Stimulated activated CD4-positive, alpha-beta T cell treated with anti-CD3 and anti-CD28 coated beads, TNF-alpha, amount 100 ng/mL, for 48 hours (primary cell): ENCODE measurements around the gene PAM.
"Not testable (repeated sequence)": the region's sequence is repeated elsewhere in the genome, so short reads cannot be mapped to it uniquely, and the experiment has no call there.

Experiments
- DNase-seq, 3 donors: peaks; one replicate each; pipeline ENCODE4 v3.0.0-alpha.2; 2020; ENCODE audit warnings: low read depth in 3 of 3

PAM gene

DNA sequence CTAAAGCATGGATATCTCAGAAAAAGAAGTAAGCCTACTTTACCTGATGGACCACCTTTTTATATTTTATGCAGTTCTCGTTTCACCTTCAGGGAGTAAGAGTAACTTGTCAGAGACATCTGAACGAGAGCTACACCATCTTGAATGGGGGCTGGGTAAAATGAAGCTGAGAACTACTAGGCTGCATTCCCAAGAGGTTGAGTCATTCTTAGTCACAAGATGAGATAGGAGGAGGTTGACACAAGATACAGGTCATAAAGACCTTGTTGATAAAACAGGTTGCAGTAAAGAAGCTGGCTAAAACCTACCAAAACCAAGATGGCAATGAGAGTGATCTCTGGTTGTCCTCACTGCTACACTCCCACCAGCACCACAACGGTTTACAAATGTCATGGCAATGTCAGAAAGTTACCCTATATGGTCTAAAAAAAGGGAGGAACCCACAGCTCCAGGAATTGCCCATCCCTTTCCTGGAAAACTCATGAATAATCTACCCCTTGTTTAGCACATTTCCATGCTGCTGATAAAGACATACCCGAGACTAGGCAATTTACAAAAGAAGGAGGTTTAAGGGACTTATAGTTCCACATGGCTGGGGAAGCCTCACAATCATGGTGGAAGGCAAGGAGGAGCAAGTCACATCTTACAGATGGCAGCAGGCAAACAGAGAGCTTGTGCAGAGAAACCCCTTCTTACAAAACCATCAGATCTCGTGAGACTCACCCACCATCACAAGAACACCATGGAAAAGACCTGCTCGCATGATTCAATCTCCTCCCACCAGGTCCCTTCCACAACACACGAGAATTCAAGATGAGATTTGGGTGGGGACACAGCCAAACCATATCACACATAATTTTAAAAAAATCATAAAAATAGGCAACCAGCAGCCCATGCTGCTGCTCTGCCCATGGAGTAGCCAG is 302.4 kb downstream of the PAM start:
- DNase-seq = no peak

DNA sequence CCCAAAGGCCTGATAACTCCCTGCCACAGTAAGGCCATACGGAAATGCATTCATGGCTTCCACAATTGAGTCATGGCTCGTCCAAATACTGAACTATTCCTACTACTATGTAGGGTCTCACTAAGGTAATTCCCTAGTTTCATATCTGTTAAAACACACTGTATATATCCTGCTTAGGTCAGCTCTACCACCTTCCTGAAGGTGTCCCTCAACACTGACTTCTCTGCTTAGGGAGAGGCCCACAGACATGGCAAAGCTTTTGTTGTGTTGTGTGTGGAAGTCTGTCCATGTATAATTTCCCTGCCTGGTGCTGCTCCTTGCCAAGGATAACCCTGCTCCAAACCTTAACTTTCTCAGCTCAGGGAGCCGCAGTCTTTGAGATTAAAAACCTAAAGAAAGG is 304.4 kb downstream of the PAM start:
- DNase-seq = no peak

- DNase-seq = no peak
These were observed 305.4 kb downstream of the PAM start for GRCh38 chr5:103060424-103060954.

DNA sequence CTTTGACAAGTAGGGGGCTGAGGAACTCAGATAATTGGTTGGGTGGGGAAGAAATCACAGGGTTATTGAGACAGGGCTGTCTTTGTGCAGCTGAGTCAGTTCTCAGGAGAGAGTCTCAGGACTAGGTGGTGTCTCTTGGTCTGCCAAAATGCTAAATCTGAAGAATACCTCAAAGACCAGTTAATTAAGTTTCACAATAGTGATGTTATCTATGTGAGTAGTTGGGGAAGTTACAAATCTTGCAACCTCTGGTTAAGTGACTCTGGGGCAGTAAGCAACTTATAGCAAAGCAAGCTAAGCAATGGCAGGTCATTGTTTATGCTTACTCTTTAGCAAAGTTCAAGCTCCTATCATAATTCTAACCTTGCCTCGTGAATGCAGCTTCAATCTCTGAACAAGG is 311.2 kb downstream of the PAM start:
- DNase-seq = no peak

DNA sequence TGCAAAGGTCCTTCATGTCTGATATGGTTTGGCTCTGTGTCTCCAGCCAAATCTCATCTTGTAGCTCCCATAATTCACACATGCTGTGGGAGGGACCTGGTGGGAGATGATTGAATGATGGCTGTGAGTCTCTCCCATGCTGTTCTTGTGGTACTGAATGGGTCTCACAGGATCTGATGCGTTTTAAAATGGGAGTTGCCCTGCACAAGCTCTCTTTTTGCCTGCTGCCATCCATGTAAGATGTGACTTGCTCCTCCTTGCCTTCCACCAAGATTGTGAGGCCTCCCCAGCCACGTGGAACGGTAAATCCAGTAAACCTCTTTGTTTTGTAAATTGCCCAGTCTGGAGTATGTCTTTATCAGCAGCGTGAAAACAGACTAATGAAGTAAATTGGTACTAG is 318.4 kb downstream of the PAM start:
- not testable (repeated sequence) for DNase-seq

DNA sequence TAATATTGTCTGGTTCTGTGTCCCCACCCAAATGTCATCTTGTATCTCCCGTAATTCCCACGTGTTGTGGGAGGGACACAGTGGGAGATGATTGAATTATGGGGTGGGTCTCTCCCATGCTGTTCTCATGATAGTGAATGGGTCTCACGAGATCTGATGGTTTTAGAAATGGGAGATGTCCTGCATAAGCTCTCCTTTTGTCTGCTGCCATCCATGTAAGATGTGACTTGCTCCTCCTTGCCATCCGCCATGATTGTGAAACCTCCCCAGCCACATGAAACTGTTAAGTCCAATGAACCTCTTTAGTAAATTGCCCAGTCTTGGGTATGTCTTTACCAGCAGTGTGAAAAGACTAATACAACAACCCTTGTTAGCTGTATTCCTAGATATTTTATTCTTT is 320.3 kb downstream of the PAM start:
- DNase-seq = no peak
